ENCODE measurements around the gene NID1.

The NID1 gene

DNA sequence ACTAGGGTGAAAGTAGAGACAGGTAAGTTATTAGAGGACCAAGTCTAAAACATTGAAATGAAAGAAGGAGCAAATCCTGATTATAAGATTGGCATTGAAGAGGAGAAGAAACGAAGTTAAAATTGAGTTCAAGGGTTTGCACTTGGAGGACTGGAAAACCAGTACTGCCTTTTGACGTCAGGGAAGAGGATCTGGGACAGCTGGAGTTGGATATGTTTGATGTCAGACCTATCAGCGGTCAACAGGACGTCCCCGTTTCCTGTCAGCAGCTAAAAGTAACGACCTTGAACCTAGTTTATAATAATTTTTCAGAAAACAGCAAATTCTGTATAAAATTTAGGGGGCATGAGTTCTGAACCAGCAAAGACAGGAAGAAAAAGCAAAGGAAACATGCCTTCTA is 1.2 kb upstream of the NID1 start:
- no peak for DNase-seq

DNA sequence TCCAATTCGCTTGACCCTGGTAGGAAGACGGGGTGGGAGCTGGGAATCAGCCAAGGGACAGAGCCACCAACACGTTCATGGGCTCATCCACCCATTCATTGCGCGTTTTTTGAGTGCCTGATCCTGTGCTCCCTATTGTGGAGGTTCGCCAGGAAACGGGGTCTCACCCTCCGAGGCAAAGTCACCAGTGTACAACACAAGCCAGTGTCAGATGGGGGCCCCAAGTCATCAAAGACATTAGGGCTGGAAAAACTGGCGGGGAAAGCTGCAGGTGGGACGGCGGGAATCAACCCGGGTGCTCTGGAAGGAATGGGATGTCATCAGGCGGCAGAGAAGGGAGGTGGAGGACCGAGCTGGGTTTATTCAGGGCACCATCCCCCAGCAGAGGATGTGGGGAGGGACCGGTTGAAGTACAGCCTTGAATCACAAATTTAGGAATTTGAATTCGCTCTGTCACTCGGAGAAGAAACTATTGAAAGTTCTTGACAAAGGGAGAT is 667 bp upstream of the NID1 start:
- DNase-seq = no peak

DNA sequence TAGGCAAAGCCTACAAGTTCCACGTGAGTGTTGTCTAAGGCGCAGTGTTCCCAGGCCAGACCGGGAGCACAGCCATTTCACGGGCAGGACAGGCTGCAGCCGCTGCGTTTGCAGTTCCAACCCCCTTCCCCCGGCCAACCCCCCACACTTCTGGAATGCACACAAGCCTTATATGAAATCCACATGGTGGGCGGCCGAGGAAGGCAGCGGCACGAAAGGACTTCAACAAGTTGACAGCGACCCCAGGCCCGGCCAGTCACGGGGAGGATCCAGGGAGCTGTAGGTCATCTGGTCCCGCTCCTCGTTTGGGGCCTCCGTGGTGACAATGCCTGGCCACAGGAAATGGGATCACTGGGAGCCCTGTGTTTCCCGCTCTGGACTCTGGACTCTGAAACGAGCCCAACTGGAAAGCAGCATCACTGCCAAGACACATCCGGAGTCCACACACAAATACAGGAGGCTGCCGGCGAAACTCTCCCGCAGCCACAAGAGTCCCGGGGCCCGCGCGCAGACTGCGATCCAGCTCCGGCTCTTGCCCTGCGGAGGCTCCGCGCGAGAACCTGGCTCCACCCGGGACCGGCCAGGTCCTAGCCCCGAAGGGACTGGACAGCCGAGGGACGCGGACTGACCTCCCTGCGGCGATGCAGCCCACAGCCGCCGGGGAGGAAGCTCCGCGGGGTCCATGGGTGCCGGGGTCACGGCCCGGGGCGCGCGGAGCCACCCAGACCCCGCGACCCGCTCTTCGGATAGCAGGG is 794 bp downstream of the NID1 start:
- DNase-seq = peak in 2 of 5 donors; percentile 3 to 11

DNA sequence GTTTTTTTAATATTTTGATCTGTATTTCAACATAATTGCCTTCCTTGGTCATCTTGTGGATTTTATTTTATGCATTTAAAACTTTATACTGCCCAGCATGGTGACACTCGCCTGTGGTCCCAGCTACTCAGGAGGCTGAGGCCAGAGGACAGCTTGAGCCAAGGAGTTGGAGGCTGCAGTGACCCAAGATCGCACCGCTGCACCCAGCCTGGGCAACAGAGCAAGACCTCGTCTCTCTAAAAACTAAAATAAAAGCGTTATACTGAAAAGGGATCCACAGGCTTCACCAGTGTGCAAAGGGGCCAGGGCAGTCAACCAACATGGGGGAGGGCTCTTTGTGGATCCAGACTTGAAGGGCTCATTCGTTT is 1.4 kb downstream of the NID1 start:
- DNase-seq = no peak

DNA sequence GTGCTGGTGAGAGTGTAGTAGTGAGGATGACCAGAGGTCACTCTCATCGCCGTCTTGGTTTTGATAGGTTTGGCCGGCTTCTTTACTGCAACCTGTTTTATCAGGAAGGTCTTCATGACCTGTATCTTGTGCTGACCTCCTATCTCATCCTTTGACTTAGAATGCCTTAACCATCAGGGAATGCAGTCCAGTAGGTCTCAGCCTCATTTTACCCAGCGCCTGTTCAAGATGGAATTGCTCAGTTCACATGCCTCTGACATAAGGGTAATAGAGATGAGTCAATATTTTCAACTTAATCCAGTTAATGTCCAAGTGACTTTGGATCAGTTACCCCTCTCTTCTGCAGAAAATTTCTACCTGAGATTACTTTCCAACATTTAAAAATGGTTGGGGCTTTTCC is 4.6 kb downstream of the NID1 start:
- no peak for DNase-seq

DNA sequence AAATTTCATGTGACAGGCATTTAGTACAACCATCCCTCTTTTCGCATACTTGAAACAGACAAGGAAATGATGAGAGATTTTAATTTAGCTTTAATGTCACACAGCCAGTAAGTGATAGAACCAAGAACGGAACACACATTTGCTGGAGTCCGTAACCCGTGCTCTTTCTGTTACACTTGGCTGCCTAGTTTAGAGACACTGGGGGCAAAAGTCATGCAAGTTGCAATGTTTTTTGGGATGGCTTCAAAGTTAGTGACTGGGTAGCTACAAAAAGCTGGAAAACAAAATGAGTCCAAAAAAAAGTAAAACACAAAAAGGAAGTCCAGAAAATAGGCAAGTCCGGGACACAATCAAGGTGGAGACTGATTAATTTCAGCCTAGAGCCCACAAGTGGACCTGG is 5.9 kb downstream of the NID1 start:
- no peak for DNase-seq

DNA sequence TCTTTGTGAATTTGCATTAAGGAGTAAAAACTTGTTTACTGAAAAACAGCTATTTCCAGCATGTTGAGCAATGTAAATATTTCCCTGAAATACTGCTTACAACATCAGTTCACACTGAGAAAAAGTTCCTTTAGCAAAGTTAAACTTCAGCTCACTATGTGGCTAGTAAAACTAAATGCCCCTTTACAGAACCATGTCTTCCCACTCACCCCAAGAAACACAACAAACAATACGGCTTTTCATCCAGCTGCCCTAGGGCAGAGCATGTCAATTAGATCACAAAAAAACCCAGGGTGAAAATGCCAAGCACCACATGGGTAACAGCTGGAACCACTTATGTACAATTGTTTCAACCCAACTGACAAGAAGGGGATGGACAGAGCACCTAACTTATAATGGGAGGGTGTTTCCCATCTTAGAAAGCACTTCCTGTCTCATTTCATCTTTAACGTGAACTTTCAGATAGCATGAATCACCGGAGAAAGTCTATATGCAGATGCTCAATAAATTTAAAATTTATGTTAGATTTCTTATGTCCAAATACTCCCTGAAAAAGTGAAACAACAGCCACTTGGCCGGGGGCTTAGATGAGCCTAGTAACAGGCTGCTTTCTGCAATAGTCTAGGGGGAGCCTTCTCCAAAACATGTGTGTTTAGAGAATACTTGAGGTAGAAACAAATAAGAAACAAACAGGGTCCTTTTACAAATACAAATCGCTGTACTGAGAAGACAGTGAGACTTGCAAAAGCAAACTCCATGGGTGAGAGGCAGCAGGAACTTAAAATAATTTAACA is 6.6 kb downstream of the NID1 start:
- no peak for DNase-seq

DNA sequence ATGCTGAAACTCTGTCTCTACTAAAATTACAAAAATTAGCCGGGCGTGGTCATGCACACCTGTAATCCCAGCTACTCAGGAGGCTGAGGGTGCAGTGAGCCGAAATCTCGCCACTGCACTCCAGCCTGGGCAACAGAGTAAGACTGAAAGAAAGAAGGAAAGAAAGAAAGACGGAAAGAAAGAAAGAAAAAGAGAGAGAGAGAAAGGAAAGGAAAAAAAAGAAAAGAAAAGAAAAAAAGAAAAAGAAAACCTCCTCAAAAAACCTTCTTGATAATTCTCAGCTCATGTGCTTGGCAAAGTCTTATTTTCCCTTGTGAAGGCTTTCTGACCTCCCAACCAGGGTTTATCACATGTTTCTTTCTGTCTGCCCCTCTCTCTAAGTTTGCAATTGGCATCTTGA is 7.3 kb downstream of the NID1 start:
- no peak for DNase-seq

DNA sequence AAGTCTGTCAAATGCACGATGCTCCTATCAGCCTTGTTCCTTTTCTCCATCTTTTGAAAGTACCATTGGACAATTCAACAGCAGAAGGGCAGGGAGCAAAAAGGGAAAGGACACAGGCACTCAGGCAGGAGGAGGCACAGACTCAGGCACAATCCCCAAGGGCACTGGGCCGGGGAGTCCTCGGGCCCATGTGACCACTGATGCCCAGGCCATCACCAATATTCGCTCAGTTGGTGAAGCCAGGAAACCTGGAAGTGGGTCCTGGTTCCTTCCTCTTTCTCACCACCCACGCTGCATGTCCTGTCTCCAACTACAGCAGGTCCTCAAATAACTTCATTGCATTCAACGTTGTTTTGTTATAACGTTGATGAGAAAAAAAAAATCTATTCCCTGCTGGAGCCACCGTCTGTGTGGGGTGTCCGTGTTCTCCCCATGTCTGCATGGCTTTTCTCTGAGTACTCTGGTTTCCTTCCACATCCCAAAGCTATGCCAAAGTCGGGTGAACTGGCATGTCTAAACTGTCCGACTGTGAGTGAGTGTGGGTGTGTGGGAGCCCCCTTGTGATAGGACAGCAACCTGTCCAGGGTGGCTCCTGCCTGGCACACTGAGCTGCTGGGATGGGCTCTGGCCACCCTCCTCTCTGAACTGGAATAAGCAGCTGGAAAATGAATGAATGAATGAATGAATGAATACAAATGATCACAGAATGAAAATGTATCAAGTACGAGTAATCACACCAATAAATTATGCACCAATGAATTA is 12.5 kb downstream of the NID1 start:
- no peak for DNase-seq

DNA sequence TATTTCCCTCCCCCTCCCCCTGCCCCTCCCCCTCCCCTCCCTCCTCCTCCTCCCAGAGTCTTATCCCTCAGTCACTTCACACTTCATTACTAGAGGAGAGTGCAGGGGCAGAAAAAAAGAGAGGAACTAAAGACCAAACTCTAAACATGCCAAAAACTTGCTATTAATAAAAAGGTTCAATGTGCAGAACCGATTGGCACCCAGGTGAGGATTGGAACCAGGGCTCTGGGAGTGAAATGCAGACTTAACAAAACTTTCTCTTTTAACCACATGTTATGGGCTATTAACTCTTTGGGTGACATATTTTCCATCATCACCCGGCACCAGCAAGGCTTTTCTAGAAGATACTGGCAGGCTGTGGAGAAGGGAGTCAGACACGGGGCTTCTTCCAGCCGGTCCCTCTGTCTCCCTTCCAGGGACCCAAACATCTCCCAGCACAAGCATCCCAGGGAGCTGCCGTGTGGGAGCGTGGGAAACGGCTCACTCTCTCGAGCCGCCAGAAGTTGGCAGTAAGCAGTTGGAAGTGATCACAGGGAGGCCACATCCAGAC is 13.6 kb downstream of the NID1 start:
- DNase-seq = no peak

DNA sequence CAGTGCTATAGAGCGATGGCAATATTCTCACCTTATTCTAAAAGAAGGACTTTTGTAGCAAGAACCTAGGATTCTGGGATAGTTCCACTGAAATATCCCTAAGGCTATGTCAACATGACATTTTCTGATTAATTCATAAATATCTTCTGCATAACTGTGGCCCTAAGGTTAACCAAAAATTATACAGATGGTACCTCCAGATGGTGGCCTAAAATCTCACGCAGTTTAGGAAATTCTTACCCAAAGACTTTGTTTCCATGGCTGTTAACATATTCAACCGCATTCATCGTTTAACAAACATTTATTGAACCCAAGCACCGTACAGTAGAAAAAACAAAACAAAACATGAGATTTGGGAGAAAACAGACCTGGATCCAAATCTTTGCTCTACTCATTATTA is 19.1 kb downstream of the NID1 start:
- DNase-seq = no peak

DNA sequence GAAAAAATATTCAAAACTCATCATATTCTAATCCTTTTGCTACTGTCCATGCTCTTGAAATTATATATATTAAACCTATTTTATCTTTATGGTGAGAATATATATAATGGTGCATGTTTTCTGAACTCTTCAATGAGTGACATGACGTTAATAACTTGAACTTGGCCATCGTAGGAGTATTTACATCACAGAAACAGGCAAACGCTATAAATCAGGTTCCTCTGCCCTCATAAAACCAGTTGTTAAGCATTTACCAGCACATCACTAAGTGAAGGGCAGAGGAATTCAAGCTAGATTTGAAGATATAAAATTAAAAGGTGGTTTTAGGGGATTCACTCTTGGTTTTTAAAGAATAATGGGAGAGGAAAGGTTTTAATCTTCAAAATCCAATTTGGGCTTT is 20.5 kb downstream of the NID1 start:
- no peak for DNase-seq

DNA sequence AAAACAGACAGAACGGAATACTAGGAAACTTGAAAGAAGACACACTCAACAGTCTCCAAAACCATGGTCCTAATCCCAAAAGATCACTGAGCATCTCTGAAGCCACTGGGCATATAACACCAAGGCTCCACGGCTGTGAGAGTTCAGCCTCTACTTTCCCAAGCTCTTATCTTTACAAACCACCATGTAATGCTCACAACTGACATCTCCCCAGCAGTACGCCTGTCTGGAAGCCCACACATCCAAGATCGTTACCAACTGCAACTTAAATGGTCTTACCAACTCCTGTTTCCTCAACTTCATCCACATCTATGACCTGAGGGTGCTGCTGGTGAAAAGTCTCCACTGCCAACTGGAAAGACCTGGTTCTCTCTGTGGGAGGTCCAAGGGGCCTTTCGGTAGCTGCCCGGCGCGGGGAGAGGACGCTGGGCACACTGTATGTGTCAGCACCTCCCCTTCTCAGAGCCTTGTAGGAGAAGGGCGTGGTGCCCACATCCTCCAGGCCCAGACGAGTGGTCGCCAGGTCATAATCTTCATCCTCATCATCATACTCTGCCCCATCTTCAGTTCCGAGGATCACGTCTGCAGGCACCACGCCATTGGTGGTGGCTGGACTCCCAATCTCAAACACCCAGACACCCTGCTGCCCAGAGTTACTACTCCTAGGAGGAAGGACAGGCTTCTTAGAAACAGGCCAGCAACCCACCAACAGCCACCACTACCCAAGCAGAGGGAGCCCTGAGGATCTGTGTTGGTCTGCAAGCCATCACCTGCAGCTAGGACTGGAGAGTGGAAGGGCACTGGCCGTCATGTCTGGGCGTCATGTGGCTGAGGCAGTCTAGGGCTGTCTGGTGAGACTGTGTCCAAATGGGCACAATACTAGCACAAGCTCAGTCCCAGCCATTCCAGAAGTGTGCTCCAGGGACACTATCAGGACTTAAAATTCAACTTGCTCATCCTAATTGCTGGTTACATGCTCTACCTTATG is 23.0 kb downstream of the NID1 start:
- no peak for DNase-seq

DNA sequence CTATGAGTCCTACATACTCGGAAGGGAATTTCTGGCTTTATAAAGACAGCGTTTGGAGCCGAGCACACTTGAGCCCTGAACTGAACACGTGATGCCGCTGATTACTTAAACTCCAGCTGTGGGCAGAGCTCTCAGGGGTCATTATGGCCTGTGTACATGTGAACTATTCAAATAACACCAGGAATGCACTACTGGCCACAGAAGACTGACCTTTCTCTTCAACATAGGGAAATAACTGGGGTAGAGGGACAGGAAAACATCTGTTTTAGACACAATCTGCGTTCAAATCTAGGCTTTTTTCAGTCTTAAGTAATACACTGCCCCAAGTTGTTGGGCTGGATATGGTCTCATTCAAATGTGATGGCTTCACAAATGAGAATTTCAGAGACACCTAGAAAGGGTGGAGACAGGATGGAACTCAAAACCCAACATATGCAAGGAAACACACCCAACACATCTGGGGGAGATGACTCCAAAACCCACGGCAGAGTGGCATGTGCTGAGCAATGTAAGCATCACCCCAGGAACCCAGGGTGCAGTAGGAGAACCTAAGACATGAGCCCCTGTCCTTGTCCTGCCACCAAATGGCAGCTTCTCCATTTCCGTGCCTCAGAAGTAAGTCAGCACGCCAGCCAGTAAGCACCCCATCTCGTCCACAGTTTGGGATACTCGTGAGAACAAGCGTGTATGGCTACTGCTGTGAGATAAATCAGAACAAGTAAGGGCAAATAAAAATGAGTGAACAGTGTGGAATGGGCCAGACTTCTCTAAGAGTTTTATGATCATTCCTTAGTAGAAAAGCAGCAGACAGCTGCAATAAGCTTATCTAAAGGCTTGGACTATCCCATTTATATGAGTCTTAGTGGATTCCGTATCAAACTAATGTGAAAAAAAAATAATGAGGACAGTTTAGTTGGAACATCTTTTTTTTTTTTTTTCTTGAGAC is 24.9 kb downstream of the NID1 start:
- no peak for DNase-seq

DNA sequence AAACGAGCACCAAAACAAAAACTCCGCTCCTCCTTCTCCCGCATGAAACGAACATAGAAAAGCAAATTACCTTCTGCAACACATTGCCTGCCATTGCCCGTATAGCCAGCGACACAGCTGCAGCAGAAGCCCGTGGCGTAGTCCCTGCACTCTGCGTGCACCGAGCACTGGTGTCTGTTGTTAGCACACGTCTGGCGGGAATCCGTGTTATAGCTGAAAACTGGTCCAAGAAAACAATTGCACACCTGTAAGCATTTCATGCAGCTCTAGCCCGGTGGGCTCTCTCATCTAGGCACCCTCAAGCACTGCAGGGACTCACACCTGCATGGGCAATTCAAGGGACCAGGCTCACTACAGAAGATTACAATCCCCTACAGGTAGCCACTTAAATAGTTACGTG is 26.9 kb downstream of the NID1 start:
- no peak for DNase-seq

DNA sequence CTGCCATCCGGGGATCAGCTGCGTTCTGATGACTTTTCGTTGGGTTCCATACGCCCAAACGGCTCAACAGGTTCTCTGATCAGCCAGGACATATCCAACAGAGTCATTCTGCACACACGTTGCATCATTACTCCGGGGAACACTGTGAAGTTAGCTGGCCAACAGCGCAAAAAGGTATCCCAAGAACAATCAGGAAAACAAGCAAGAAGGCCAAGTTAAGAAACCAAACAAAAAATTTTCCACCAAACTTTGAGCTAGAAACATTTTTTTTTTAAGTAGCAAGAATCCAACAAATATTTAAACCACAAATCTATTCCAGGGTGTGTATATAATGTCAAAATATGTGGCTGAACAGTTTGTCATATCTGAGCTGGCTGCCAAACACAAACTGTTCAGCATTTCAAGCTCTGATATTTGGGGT is 29.2 kb downstream of the NID1 start:
- no peak for DNase-seq

DNA sequence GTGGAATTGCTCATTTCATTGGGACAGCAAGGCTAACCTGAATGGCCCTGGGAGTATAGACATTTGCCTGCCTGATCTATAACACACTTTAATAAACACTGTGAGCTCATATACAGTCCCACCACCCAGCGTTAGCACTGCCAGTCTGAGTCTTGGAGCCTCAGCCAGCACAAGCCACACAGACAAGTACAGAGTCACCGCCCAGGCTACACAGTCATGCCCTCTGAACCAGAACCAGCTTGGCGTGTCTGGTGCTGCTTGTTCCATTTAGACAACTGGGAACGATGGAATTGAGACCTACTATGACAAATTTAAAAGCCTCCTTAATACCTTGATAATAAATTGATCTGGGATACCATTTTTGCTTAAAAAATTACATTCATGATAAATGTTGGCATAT is 31.6 kb downstream of the NID1 start:
- DNase-seq = no peak

DNA sequence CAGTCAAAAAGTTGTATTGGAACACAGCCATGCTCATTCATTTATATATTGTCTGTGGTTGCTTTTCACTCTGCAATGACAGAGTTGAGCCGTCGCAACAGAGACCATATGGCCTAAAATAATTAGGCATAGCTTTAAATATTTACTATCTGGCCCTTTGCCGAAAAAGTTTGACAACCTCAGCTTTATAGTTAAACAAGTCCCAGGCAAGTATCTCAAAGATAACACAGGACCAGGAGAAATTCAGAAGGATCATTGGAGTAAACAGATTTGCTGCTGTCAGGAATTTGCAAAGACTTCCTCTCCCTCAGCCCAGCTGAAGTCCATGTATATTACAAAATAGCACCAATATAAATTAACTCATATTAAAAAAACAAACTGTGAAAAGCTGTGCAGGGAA is 34.4 kb downstream of the NID1 start:
- no peak for DNase-seq

DNA sequence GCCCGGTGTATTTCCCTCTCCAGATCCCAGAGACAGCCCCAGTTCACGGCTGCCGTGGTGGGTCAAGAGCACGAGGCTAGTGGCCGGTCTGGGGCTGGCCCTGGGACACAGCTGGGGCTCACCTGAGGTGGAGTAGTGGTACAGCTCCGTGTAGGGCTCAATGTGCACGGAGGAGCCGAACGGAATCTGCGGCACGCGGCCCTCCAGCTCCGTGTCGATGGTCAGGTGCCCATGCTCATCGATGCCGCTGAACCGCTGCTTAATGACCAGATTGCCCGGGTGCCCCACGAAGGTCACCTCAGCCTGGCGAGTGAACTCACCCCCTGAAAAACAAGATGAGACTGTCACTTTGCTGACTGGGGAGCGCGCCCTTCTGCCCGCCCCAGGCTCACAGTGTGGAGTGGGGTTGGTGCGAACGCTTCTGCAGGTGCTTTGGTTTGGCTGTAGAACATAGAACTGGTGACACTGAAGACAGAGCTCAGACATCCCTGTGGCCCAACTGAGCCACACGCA is 35.4 kb downstream of the NID1 start:
- DNase-seq = no peak

DNA sequence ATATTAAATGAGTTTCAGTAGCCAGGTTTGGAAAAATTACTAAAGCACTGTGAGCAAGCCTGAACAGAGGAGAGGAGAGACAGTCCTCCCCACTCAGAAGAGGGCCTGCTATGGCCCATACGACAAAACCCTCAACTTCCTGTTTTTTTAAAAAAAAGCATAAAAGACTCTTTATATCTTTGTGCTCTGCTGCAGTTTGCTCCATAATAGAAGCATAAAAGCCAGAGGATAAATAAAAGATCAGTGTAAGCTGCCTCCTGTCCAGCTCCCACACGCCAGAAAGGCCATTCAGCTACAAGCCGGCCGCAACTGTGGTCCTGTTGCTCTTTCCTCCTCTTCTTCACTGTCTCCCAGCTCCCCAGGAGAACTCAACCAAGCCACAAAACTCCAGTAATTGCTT is 37.8 kb downstream of the NID1 start:
- DNase-seq = no peak

DNA sequence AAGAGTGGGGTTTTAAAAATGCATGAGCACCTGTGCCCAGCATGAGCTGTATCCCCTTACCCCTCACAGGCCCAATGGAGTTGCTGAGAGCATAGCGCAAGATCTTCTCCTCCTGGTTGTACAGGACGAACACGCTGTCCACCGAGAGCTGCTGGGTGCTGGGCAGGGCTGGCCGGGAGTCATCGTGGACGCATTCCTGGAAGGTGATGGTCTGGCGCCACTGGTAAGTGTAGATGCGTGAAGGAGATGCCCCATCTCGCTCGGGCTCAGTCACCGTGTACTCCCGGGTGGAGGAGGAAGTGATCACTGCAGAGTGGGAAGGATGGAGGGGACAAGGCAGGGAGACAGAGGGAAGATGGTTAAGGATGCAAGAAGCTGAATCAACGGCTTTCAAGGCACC is 39.1 kb downstream of the NID1 start:
- DNase-seq = no peak

Measured in T-helper 1 cell (primary cell).